Neural progenitor cell (in vitro differentiated cells): ENCODE results near the gene DNAJC15.

Experiments
- EZH2 ChIP-seq: fragments of 200-600 bp; sonication (generic); IDR thresholded peaks from 2 replicates; pipeline ENCODE4 v1.6.1; 2017; ENCODE audit warnings: antibody characterized with exemption, mild to moderate bottlenecking, moderate library complexity
- TF ChIP-seq, protein P1 (sequence below): fragments of 200-600 bp; sonication (generic); IDR thresholded peaks from 2 replicates; pipeline ENCODE4 v1.5.1; 2017; ENCODE audit warnings: antibody characterized with exemption, mild to moderate bottlenecking

DNA sequence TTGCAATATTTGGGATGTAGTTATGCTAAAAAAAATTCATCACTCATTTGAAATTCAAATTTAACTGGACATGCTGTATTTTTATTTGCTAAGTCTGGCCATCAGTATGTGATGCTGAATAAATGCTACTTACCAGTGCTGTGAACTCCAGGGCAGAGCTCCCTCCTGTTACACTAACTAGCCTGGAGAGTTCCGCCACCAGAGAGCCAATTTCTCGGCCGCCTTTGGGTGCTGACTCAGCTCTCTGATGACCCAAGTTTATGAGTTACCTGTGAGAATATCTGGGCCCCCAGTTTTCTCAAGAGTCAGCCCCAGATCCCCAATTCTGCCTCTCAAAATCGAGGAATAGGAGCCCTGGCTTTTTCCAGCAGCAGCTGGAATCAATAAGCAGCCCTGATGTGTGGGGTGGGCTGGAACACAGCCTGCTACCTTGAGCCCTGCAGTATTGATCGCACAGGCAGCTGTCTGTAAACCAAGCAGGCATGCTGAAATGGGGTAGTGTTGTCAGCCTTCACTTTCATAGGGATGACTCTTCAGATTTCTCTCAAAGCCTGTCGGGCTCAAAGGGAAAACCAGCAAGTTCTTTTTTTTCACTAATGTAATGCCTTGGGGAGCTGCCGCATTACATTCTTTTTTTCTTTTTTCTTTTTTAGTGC, 113.7 kb downstream of the DNAJC15 start:
- TF ChIP-seq, protein P1, sequence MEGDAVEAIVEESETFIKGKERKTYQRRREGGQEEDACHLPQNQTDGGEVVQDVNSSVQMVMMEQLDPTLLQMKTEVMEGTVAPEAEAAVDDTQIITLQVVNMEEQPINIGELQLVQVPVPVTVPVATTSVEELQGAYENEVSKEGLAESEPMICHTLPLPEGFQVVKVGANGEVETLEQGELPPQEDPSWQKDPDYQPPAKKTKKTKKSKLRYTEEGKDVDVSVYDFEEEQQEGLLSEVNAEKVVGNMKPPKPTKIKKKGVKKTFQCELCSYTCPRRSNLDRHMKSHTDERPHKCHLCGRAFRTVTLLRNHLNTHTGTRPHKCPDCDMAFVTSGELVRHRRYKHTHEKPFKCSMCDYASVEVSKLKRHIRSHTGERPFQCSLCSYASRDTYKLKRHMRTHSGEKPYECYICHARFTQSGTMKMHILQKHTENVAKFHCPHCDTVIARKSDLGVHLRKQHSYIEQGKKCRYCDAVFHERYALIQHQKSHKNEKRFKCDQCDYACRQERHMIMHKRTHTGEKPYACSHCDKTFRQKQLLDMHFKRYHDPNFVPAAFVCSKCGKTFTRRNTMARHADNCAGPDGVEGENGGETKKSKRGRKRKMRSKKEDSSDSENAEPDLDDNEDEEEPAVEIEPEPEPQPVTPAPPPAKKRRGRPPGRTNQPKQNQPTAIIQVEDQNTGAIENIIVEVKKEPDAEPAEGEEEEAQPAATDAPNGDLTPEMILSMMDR: no peak
- no peak for TF ChIP-seq EZH2
